ENCODE results near the gene AP5Z1. TPM values are rescaled to one million over a fixed set of nuclear protein-coding genes. Genes with fewer than 3 reads are reported as not detected.
"Not testable (repeated sequence)": the region's sequence is repeated elsewhere in the genome, so short reads cannot be mapped to it uniquely, and the experiment has no call there.

The AP5Z1 gene
- total RNA-seq, 1 donor from 2014 or later, result 44.4 TPM

GRCh38 chr7:4801839-4802231, 26.4 kb downstream of the AP5Z1 start:
- H3K4me1 Mint-ChIP-seq, result no peaks in the 10 kb centered on the region
- H3K9me3 Mint-ChIP-seq, result no peaks in the 10 kb centered on the region
- H3K36me3 Mint-ChIP-seq (ENCODE audit: low read depth), result no peaks in the 10 kb centered on the region
- DNase-seq, result no peak
- intact Hi-C loops (cut with micrococcal nuclease), result no loop called here
- H3K27ac Mint-ChIP-seq, result no peak overlapping the region
- H3K27me3 Mint-ChIP-seq, result peaks cover 3% of the 10 kb centered on the region
- H3K4me3 Mint-ChIP-seq, result no peak overlapping the region

GRCh38 chr7:4802577-4802976, 27.2 kb downstream of the AP5Z1 start:
- H3K27me3 Mint-ChIP-seq; H3K27ac Mint-ChIP-seq; H3K4me1 Mint-ChIP-seq; DNase-seq; H3K9me3 Mint-ChIP-seq; H3K36me3 Mint-ChIP-seq (ENCODE audit: low read depth); H3K4me3 Mint-ChIP-seq; intact Hi-C loops (cut with micrococcal nuclease): not testable (repeated sequence)

- peaks cover 19% of the 10 kb centered on the region for H3K27me3 Mint-ChIP-seq
Observed at GRCh38 chr7:4803397-4804241, 28.2 kb downstream of the AP5Z1 start.

GRCh38 chr7:4805110-4805983, 29.9 kb downstream of the AP5Z1 start:
- H3K4me3 Mint-ChIP-seq, result no peak overlapping the region
- H3K27me3 Mint-ChIP-seq, result peaks cover 25% of the 10 kb centered on the region
- H3K36me3 Mint-ChIP-seq (ENCODE audit: low read depth), result no peaks in the 10 kb centered on the region

More at GRCh38 chr7:4803397-4804241, 28.2 kb downstream of the AP5Z1 start:
- Mint-ChIP-seq H3K27ac (no peak overlapping the region), H3K4me3 (no peak overlapping the region), H3K4me1 (no peaks in the 10 kb centered on the region), H3K36me3 (ENCODE audit: low read depth) (no peaks in the 10 kb centered on the region), H3K9me3 (no peaks in the 10 kb centered on the region)
- DNase-seq, result no peak
- intact Hi-C loops (cut with micrococcal nuclease), result no loop called here

GRCh38 chr7:4805984-4806300, 30.5 kb downstream of the AP5Z1 start:
- Mint-ChIP-seq H3K4me3 (no peak overlapping the region), H3K36me3 (ENCODE audit: low read depth) (no peaks in the 10 kb centered on the region), H3K27me3 (peaks cover 27% of the 10 kb centered on the region), H3K9me3 (no peaks in the 10 kb centered on the region), H3K27ac (no peak overlapping the region), H3K4me1 (no peaks in the 10 kb centered on the region)
- no peak for DNase-seq
- intact Hi-C loops (cut with micrococcal nuclease), result no loop called here

More at GRCh38 chr7:4805110-4805983, 29.9 kb downstream of the AP5Z1 start:
- intact Hi-C loops (cut with micrococcal nuclease), result no loop called here
- H3K4me1 Mint-ChIP-seq, result no peaks in the 10 kb centered on the region
- no peak for DNase-seq
- H3K9me3 Mint-ChIP-seq, result no peaks in the 10 kb centered on the region
- no peak overlapping the region for H3K27ac Mint-ChIP-seq

GRCh38 chr7:4806983-4807597, 31.7 kb downstream of the AP5Z1 start:
- H3K27me3 Mint-ChIP-seq, result peaks cover 27% of the 10 kb centered on the region
- H3K27ac Mint-ChIP-seq, result no peak overlapping the region
- no peaks in the 10 kb centered on the region for H3K9me3 Mint-ChIP-seq
- no peak overlapping the region for H3K4me3 Mint-ChIP-seq
- H3K4me1 Mint-ChIP-seq, result no peaks in the 10 kb centered on the region
- no peak for DNase-seq
- intact Hi-C loops (cut with micrococcal nuclease), result no loop called here
- no peaks in the 10 kb centered on the region for H3K36me3 Mint-ChIP-seq (ENCODE audit: low read depth)

GRCh38 chr7:4807598-4808016, 32.2 kb downstream of the AP5Z1 start:
- Mint-ChIP-seq H3K4me3 (no peak overlapping the region), H3K27ac (no peak overlapping the region), H3K4me1 (no peaks in the 10 kb centered on the region), H3K27me3 (peaks cover 28% of the 10 kb centered on the region), H3K36me3 (ENCODE audit: low read depth) (no peaks in the 10 kb centered on the region), H3K9me3 (peaks cover under 1% of the 10 kb centered on the region)
- intact Hi-C loops (cut with micrococcal nuclease), result no loop called here
- no peak for DNase-seq

- Mint-ChIP-seq H3K4me3 (no peak overlapping the region), H3K27ac (no peak overlapping the region), H3K27me3 (peaks cover 31% of the 10 kb centered on the region), H3K36me3 (ENCODE audit: low read depth) (no peaks in the 10 kb centered on the region), H3K4me1 (no peaks in the 10 kb centered on the region), H3K9me3 (peaks cover 5% of the 10 kb centered on the region)
- intact Hi-C loops (cut with micrococcal nuclease), result no loop called here
- DNase-seq, result no peak
Observed at GRCh38 chr7:4808026-4808425, 32.6 kb downstream of the AP5Z1 start.

- intact Hi-C loops (cut with micrococcal nuclease), result no loop called here
Observed at GRCh38 chr7:4808565-4808964, 33.1 kb downstream of the AP5Z1 start.

GRCh38 chr7:4809091-4809591, 33.7 kb downstream of the AP5Z1 start:
- Mint-ChIP-seq H3K4me1 (no peaks in the 10 kb centered on the region), H3K36me3 (ENCODE audit: low read depth) (no peaks in the 10 kb centered on the region), H3K27me3 (peaks cover 40% of the 10 kb centered on the region), H3K9me3 (peaks cover 9% of the 10 kb centered on the region), H3K27ac (no peak overlapping the region), H3K4me3 (peak overlapping the region; percentile 76)
- peak; percentile 73 for DNase-seq
- intact Hi-C loops (cut with micrococcal nuclease), result no loop called here

More at GRCh38 chr7:4808565-4808964, 33.1 kb downstream of the AP5Z1 start:
- H3K9me3 Mint-ChIP-seq, result peaks cover 9% of the 10 kb centered on the region
- H3K27ac Mint-ChIP-seq, result no peak overlapping the region
- no peaks in the 10 kb centered on the region for H3K36me3 Mint-ChIP-seq (ENCODE audit: low read depth)
- H3K27me3 Mint-ChIP-seq, result peaks cover 36% of the 10 kb centered on the region
- H3K4me3 Mint-ChIP-seq, result no peak overlapping the region
- no peak for DNase-seq
- H3K4me1 Mint-ChIP-seq, result no peaks in the 10 kb centered on the region

- DNase-seq, result no peak
- Mint-ChIP-seq H3K4me3 (no peak overlapping the region), H3K27ac (no peak overlapping the region), H3K9me3 (peaks cover 9% of the 10 kb centered on the region), H3K27me3 (peaks cover 41% of the 10 kb centered on the region), H3K36me3 (ENCODE audit: low read depth) (no peaks in the 10 kb centered on the region), H3K4me1 (no peaks in the 10 kb centered on the region)
- intact Hi-C loops (cut with micrococcal nuclease), result no loop called here
Observed at GRCh38 chr7:4809666-4810065, 34.2 kb downstream of the AP5Z1 start.

GRCh38 chr7:4814433-4814832, 39.0 kb downstream of the AP5Z1 start:
- Mint-ChIP-seq H3K9me3 (peaks cover 9% of the 10 kb centered on the region), H3K27me3 (peaks cover 18% of the 10 kb centered on the region), H3K4me1 (no peaks in the 10 kb centered on the region), H3K36me3 (ENCODE audit: low read depth) (no peaks in the 10 kb centered on the region), H3K4me3 (no peak overlapping the region), H3K27ac (no peak overlapping the region)
- no peak for DNase-seq
- intact Hi-C loops (cut with micrococcal nuclease), result no loop called here

GRCh38 chr7:4815121-4815520, 39.7 kb downstream of the AP5Z1 start:
- no peak overlapping the region for H3K27ac Mint-ChIP-seq
- peaks cover 9% of the 10 kb centered on the region for H3K9me3 Mint-ChIP-seq
- no peak overlapping the region for H3K4me3 Mint-ChIP-seq
- intact Hi-C loops (cut with micrococcal nuclease), result no loop called here
- H3K27me3 Mint-ChIP-seq, result peaks cover 17% of the 10 kb centered on the region
- no peaks in the 10 kb centered on the region for H3K4me1 Mint-ChIP-seq
- DNase-seq, result no peak
- H3K36me3 Mint-ChIP-seq (ENCODE audit: low read depth), result no peaks in the 10 kb centered on the region

Measured in activated CD4-positive, alpha-beta T cell treated with anti-CD3 and anti-CD28 coated beads, Interleukin-2, amount 10 ng/mL, durations not matched to agents 24 days and 14 days (primary cell).